GM21367 (cell line): Measurements from ENCODE around the gene KLHL6.
"Not testable (repeated sequence)": the region's sequence is repeated elsewhere in the genome, so short reads cannot be mapped to it uniquely, and the experiment has no call there.

ENCODE experiments used
- ATAC-seq: cut with Tn5 transposase; IDR thresholded peaks from one replicate; pipeline ENCODE4 v1.9.1; 2021; ENCODE audit not compliant: unreplicated experiment

Gene KLHL6

GRCh38 chr3:183532620-183533411 is 22.7 kb downstream of the KLHL6 start:
- ATAC-seq, result no peak

- no peak for ATAC-seq
Observed at GRCh38 chr3:183529717-183530116, 25.8 kb downstream of the KLHL6 start.

GRCh38 chr3:183529185-183529584 is 26.3 kb downstream of the KLHL6 start:
- no peak for ATAC-seq

GRCh38 chr3:183528758-183529157 is 26.7 kb downstream of the KLHL6 start:
- not testable (repeated sequence) for ATAC-seq

GRCh38 chr3:183527428-183528379 is 27.8 kb downstream of the KLHL6 start:
- ATAC-seq, result peak; percentile 76

GRCh38 chr3:183526838-183527427 is 28.6 kb downstream of the KLHL6 start:
- ATAC-seq, result peak; percentile 6

GRCh38 chr3:183524476-183524875 is 31.0 kb downstream of the KLHL6 start:
- no peak for ATAC-seq

GRCh38 chr3:183520741-183521556 is 34.6 kb downstream of the KLHL6 start:
- not testable (repeated sequence) for ATAC-seq

GRCh38 chr3:183520295-183520694 is 35.2 kb downstream of the KLHL6 start:
- ATAC-seq, result not testable (repeated sequence)

- no peak for ATAC-seq
Observed at GRCh38 chr3:183519891-183520290, 35.6 kb downstream of the KLHL6 start.

GRCh38 chr3:183518491-183519251 is 36.8 kb downstream of the KLHL6 start:
- ATAC-seq, result no peak

- ATAC-seq, result no peak
Observed at GRCh38 chr3:183517607-183518006, 37.9 kb downstream of the KLHL6 start.

- ATAC-seq, result peak; percentile 67
Observed at GRCh38 chr3:183515968-183516851, 39.3 kb downstream of the KLHL6 start.

GRCh38 chr3:183514021-183514420 is 41.5 kb downstream of the KLHL6 start:
- no peak for ATAC-seq

GRCh38 chr3:183513046-183513706 is 42.3 kb downstream of the KLHL6 start:
- ATAC-seq, result no peak

GRCh38 chr3:183511286-183512131 is 44.0 kb downstream of the KLHL6 start:
- not testable (repeated sequence) for ATAC-seq

GRCh38 chr3:183508821-183509220 is 46.7 kb downstream of the KLHL6 start:
- no peak for ATAC-seq
